ENCODE data around the gene CDIP1.

- TF ChIP-seq POLR2A (IDR thresholded peaks at IDR 0.05) (no peak), EP300 (IDR thresholded peaks at IDR 0.05) (no peak)
Measured at GRCh38 chr16:4531811-4532210, 6.8 kb downstream of the CDIP1 start.

Measured in upper lobe of left lung (tissue), 4 donors.